NAMALWA (cell line): ENCODE results near the gene UNC45A.

Experiments used
- DNase-seq: peaks from one replicate; pipeline ENCODE4 v3.0.0-alpha.2; 2015; ENCODE audit warnings: low spot score

The UNC45A gene

DNA sequence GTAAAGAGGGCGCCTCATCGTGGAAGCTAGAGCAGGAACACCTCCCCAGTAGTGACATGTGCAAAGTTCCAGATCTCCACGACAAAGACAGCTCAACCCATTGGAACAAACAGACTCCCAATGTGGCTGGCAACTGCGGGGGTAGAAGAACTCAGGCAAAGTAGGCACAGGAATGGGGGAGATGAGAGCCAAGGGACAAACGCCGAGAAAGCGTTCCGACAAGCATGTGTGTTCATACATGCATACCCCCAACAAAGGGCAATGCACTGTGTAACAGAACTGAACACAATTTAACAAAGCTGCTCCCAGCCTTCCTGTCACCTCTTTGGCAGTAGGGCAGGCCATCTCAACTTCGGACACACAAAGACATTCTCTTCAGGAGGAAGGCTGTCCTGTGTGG is 31.2 kb downstream of the UNC45A start:
- DNase-seq: no peak

DNA sequence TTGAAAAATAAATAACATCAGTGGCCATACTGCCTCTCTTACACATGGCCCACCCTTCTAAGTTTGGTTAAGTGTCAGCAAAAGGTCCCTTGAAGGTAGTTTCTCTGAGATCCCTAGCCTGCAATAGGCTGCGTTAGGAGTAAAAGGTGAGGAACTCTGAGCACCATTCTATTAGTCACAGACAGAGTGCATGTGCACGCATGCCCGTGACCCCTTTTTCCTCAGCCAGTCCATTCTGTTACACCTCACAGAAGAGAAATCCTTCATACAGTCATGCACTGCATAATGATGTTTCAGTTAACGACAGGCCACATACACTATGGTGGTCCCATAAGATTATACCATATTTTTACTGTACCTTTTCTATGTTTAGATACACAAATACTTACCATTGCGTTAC is 32.1 kb downstream of the UNC45A start:
- no peak for DNase-seq

DNA sequence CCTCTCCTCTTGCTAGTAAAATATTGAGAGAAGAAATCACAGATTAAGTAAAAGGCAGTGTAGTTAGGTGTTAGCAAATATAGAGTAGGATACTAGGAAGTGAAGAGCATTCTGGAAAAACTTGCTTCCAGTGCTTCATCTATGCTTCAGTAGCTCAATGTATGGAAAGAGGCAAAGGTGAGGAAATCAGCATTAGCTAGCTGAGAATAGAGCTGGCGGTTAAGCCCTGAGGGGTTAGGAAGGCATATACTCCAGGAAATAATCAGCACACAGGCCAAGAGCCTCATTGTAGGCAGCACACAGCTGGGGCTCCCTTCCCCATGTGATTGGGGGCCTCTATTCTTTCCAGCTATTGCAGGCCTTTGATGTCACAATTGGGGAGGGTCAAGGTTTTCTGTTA is 33.3 kb downstream of the UNC45A start:
- no peak for DNase-seq

DNA sequence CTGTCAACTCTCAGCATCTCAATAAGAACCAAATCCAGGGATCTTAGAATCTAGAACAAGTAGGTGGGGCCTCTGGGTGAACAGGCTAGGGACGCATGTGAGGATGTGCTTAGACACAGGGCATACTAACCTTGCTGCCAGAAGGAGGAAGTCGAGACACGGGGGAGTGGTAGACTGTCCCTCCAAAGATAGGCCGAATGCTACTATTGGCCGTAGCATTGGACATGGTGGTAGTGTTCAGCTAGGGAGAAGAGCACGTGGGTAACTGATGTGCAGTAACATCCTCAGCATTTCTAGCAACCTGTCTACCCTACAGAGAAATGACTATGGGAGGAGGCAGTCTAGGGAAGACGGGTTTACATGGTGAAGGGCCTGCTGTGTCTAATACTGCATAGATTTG is 35.2 kb downstream of the UNC45A start:
- DNase-seq: no peak

DNA sequence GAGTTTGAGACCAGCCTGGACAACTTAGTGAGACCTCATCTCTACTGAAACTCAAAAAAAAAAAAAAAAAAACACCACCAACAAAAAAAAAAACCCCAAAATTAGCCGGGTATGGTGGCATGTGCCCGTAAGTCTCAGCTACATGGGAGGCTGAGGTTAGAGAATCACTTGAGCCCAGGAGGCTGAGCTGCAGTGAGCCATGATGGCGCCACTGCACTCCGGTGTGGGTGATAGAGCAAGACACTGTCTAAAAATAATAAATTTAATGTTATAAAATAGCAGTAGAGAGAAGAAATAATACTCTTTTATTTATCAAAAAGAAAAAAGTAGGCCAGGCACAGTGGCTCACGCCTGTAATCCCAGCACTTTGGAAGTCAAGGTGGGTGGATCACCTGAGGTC is 37.0 kb downstream of the UNC45A start:
- DNase-seq: no peak

DNA sequence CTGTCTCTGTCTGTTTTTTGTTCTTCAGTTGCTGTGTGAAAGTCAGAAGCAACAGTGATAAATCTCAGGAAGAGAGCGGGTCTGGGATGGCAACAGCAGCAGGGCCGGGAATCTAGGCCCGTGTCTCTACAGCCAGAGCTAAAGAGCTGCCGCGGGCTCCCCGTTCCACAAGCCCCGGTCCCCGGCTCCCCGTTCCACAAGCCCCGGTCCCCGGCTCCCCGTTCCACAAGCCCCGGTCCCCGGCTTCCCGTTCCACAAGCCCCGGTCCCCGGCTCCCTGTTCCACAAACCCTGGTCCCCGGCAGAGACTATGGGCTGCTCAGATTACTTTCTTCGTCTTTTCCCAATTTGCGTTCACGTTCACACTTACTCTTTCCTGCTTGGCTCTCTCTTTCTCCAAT is 39.1 kb downstream of the UNC45A start:
- no peak for DNase-seq

DNA sequence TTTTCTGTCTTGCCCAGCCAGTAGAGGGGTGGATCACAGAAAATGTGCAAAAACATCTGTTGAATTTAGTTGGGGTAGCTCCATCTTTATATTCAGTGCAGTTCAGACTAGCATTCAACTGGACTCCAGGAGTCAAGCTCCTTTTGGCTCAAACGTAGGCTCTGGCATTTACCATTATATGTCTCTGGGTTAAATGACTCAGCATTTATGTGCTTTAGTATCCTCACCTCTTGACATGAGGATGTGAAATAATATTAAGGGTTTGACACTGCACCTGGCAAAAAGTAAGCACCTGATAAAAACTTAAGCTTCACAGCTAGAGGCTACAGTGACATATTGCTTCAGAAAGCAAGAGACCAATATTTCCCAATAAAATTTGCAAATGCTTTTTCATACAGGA is 44.5 kb downstream of the UNC45A start:
- no peak for DNase-seq

DNA sequence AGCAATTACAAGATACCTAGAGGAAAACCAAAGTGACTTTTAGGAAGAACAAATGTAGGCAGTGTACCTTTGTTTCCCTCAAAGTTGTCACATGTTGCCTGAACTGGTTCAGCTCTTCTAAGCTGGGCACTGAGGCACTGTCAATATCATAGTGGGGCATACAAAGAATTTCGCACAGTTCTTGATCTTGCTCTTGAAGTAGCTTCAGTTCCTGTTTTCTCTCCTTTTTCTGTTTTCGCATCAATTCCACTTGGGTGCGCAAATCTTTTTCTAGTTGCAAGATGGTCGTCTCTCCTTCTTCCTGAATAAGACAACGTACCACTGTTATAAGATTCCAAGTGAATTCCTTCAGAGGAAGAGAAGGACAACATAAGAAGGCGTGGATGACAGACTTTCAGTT is 46.6 kb downstream of the UNC45A start:
- no peak for DNase-seq

DNA sequence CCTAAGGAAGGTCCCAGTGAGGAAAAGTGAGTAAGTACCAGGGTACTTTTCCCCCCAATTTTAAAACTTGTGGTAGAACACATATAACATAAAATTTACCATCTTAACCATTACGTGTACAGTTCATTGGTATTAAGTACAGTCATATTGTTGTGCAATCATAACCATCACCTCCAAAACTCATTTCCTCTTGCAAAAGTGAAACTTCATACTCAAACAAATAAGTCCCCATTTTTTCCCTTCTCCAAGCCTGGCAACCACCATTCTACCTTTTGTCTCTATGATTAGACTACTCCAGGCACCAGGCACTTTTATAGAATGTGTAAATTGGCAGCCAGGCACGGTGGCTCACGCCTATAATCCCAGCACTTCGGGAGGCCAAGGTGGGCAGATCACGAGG is 47.0 kb downstream of the UNC45A start:
- DNase-seq: no peak

DNA sequence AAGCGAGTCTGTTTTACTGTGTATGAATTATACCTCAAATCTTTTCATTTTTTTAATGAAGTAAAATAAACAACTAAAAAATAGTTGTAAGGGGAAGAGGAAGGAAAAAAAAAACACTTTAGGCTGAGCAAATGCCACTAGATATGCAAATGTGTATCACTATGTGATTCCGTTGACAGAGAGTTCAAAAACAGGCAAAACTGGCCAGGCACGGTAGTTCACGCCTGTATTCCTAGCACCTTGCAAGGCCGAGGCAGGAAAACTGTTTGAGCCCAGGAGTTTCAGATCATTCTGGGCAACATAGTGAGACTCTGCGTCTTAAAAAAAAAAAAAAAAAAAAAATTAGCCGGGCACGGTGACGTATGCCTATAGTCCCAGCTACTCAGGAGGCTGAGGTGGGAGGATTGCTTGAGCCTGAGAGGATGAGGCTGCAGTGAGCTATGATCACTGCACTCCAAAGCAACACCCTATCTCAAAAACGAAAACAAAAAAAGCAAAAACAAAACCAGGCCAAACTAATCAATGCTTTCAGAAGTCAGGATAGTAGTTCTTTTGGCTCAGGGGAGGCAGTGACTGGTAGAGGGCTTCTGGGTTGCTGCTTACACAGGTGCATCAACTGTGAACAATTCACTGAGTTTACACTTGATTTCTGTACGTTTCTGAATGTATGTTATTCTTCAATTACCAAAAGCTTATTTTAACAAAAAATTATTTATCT is 51.9 kb downstream of the UNC45A start:
- DNase-seq: no peak

DNA sequence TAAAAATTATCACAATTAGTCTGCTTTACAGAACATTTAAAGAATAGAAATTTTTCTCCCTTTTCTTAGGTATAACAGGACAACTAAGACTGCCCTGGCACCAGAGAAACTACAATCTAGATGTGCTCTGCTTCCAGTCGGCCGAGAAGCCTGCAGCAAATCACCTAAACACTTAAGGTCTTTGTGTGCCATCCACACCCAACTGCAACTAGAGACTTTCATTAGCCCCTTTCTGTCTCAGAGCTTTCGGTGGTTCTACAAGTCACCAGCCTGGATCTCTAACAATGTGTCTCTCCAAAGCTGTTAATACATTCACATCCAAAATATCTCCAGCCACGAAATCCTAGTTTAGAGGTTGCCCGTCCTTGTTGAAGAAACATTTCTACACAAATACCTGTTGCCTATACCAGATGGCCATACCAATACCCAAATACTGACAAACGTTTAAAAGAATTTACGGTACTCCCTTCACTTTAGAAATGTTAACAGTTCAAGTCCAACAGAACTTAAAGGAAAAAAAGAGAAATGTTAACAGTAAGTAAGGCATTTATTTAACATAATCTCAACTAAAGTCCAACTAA is 52.6 kb downstream of the UNC45A start:
- no peak for DNase-seq

DNA sequence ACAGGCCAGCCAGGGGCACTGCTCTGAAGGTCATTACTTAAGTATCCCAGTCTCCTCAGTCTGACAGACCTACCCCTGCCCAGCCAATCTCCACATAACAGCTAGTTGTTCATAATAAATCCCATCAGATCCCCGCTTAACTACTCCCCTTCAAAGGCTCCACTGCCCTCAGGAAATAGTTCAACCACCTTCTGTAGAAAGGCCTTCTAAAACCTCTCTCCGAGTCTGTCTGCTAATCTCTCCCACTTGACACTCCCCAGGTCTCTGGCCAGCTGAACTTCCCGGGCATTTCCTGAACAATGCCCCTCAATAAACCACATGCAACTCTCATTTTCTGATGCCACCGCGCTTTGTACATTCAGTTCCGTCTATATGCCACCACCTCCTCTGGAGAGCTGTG is 53.2 kb downstream of the UNC45A start:
- DNase-seq: no peak

DNA sequence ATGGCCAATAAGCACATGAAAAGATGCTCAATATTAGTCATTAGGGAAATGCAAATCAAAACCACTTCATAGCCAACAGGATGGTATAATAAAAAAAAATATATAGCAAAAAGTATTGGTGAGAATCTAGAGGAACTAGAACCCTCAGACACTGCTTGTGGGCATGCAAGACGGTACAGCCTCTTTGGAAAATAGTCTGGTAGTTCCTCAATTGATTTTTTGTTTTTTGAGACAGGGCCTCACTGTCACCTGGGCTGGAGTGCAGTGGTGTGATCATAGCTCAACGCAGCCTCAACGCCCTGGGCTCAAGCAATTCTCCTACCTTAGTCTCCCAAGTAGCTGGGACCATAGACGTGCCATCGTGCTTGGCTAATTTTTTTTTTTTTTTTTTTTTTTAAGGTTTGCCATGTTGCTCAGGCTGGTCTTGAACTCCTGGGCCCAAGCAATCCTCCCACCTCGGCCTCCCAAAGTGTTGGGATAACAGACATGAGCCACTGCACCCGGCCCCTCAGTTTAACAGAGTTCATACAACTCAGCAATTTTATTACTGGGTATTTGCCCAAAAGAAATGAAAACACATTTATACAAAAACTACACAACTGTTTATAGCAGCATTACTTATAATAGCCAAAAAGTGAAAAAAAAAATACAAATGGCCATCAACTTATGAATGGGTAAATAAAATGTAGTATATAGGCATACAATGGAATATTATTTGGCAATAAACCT is 54.1 kb downstream of the UNC45A start:
- no peak for DNase-seq

DNA sequence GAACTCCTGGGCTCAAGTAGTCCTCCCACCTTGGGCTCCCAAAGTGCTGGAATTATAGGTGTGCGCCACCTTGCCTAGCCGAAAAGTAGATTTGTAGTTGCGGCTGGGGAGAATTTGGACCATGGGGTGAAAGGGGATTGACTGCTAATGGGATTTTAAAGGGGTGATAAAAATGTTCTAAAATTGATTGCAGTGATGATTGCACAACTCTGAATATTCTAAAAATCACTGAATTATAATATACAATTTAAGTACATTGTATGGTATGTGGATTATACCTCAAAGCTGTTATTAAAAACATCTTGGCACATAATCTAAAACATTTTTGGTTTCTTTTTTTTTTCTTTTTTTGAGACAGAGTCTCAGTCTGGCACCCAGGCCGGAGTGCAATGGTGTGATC is 55.4 kb downstream of the UNC45A start:
- no peak for DNase-seq

DNA sequence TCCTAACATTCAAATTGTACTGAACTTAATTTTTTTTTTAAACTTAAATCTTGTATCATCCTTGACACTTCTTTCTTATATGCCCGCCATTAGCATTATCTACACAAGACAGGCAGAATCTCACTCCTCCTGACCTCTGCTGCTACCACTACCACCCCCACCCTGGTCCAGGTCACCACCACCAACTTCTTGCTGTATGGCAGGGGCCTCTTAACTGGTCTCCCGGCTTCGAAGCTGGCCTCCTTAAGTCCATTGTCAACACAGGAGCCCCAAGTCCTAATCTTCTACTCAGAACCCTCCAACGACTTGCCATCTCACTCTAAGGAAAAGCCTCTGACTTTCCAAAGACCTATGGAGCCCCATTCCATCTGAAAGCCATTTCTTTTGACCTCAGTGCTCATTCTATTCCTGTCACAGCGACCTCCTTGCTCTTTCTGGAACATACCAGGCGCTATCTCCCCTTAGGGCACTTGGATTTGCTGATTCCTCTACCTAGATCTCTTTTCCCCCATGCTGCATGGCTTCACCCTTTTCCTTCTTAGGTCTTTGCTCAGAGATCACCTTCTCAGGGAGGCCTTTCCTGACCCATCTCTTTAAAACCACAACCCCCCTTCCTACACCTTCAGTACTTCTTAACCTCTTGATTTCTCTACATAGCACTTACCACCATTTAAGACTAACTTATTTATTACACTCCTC is 56.7 kb downstream of the UNC45A start:
- DNase-seq: no peak

DNA sequence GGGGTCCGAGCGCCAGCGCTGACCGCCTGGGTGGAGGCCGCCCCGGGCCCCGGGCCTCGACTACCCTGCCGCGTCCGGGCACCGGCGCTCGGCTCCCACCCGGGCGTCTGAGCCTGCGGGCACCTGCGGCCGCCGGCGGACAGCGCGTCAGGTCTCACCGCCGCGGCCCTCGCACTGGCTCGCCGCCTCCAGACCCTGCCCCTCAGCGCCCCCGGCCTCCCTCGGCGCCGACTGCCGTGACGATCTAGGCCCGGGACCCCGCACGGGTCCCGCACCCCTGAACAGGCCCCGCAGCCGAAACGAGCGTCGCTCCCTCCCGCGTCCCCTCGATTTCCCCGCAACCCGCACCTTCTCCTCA is 59.0 kb downstream of the UNC45A start:
- DNase-seq: peak; percentile 35

DNA sequence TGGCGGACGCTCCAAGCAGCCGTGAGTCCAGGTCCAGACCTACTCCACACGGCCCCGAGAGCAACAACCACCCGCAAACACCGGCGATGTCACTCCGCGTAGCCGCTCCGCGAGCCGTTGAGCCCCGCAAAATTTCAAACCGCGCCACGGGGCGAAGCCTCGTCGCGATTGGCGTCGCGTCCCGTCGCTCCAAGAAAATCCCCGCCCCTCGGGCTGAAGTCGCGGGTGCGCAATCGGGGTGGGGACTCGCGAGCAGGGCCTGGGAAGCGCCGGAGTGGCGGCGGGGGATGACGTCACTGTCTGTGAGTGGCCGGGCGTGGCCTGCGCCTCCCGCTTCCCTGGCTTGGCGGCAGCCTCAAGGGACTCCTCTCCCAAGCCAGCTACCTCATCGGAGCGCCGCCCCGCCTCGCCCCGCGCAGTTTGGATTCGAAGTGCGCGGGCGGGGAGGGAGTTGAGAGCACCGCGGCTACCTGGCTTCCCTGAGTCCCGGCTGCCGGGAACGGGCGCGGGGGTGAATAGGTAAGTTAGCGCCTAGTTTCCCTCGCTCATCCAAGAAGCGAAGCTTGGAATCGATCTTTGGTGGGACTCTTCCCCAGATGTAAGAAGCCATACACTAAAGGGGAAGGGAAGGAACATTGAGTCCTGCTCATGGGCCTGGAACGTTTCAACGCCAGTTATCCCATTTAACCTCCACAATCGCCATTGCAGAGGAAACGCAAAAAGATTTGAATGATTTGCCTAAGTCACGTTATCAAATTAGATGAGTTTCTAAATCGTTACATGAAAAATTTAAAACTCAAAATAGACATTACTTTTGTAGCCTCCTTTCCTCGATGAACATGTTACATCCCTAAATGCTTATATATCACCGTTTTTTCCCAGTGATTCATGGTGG is 59.6 kb downstream of the UNC45A start, which contains the start of gene PRC1:
Gene PRC1, minus strand, starts transcription at position 119 of the 895 bp plus-strand sequence. Its CDS starts 118 bp downstream, at position 1.
- DNase-seq: peak; percentile 97

DNA sequence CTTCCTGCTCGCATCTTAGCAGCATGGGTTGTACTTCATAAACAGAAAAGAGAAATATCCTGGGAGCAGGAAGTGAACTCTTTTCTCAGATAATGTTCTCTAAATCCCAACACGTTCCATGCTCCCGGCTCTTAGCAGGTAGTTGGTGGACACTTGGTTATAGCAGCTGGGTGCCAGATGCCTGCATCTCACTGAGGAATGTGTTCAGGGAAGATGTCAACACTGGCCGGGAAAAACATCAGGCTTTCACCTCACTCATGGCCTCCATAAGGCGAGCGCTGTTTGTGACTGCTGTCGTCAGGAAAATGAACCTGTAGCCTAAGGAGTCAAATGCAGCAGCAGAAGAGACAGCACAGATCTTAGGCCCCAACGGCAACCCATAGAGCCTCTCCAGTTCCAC is 63.7 kb downstream of the UNC45A start:
- no peak for DNase-seq

DNA sequence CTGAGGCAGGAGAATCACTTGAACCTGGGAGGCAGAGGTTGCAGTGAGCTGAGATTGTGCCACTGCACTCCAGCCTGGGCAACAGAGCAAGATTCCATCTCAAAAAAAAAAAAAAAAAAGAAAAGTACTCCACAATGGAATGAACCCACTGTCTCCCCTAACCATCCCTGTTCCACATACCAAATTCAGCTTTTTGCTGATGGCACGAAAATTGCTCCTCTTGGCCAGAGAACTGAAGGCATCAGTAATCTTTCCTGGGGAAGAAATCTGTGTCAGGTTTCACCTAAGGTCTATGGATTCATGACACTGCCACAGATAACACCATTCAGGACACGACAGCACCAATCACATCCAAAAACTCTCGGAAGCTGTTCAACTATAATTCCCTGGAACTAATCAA is 66.1 kb downstream of the UNC45A start:
- no peak for DNase-seq
